ENCODE results near the gene AQP2.
"Not testable (repeated sequence)": the region's sequence is repeated elsewhere in the genome, so short reads cannot be mapped to it uniquely, and the experiment has no call there.

AQP2 gene

DNA sequence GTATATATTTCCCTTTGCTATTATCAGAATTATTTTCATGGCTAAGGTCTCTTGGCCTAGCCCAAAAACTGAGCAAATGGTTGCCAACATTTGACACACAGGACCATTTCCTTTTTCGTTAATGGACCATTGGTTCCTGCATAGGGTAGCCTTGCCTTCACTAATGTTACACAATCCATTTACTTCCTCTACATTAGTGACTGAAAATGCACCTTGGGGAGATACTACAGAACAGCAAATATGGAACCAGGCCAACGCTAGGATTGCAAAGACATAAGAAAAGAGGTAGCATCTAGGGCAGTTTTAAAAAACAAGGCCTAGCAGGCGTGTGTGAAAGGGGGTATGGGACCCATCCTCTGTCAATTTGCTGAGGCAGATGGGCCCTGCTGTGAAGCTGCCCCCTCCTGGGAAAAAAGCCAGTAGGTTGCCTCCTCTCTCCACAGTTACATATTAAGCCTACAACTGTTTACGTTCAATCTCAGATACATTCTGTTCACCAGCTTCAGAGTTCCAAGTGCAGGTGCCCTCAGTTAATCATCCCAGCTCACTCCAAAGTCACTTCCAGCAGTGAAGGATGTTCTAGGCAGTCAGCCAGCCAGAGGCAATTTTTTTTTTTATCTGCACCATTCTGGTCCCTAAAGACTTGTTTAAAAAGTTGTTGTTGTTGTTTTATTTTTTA lies 37.2 kb downstream of the AQP2 start:
- DNase-seq (ENCODE audit: low read depth in 2 of 2) = no peak

DNA sequence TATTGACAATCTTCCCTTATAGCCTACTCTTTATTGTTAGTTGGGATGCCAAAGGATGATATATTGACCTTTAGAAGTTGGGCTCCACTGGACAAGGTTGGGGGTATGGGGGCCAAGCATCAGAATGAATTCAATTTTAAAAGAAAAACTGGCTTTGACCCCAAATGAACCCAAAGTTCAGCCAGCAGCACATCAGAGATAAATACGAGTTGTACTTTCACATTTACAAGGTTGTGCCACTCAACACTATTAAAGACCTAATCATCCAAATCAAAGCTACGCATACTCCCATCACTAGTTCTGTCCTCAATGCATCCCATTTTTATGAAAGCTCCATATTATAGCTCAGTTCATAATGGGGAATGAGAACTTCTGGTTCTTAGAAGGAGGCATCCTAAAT lies 38.9 kb downstream of the AQP2 start:
- DNase-seq (ENCODE audit: low read depth in 2 of 2) = not testable (repeated sequence)

GRCh38 chr12:49990273-49990672 lies 39.7 kb downstream of the AQP2 start:
- no peak for DNase-seq (ENCODE audit: low read depth in 2 of 2)

- no peak for DNase-seq (ENCODE audit: low read depth in 2 of 2)
Measured at GRCh38 chr12:49998453-49998852, 47.9 kb downstream of the AQP2 start.

- DNase-seq (ENCODE audit: low read depth in 2 of 2) = no peak
Measured at GRCh38 chr12:50003595-50003994, 53.1 kb downstream of the AQP2 start.

- DNase-seq (ENCODE audit: low read depth in 2 of 2) = no peak
Measured at GRCh38 chr12:50004696-50005095, 54.2 kb downstream of the AQP2 start.

- no peak for DNase-seq (ENCODE audit: low read depth in 2 of 2)
Measured at GRCh38 chr12:50005175-50005574, 54.6 kb downstream of the AQP2 start.

DNA sequence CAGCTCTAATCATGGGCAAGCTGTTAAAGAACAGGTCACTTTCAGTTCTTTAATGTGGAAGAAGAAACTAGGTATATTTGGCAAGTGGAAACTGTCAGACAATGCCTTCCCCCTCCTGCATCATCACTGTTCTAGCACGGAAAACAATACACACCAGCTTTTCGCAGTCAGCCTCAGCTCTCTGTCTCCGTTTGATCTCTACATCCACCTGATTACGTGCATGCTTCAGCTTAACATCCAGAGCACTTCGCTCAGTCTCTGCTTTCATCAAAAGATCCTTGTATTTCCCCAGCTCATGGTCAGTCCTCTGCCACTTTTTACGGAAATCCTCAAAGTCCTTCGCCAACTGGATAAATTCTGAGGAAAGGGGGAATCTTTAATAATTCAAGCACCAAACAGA lies 55.7 kb downstream of the AQP2 start:
- DNase-seq (ENCODE audit: low read depth in 2 of 2) = no peak

DNA sequence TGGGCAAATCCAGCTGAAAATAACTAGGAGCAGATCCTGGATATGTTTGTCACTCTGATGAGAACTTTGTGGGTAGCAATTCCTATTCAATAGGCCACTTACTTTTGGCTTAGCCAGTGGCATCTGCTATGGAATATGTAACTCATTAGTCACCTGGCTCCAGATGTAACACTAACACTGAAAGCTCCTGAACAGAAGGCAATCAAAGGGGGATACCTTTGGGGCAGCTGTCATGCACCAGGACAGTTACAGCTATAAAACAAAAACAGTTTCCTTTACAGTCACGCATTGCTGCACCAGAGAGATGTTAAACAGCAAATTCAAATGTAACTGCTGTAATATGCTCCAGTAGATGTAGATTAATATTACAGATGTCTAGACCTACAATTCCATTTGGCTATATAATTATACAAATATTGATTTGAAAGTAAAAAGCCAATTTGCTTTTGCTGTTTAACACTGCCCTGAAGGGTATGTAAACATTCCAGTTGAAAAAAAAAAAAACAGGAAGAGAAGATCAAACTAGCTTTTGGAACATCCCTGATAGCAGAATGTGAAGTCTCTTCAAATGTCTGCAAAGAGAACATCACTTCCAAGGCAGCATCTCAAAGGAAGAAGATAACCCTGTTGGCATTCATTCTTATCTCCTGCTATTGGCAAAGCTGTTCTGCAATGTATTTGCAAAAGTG lies 56.4 kb downstream of the AQP2 start:
- DNase-seq (ENCODE audit: low read depth in 2 of 2) = no peak
